WTC11 (cell line): ENCODE results near the gene CEP72. TPM values are rescaled to one million over a fixed set of nuclear protein-coding genes. Genes with fewer than 3 reads are reported as not detected.

ENCODE experiments used
- ATAC-seq: fragments of 200-7000 bp; cut with Tn5 transposase; 2 replicates; pipeline ENCODE4 v1.10.0; 2021; ENCODE audit warnings: mild to moderate bottlenecking, moderate library complexity
- CTCF ChIA-PET: fragments of 300-600 bp; sonication (Branson Sonifier 250); formaldehyde crosslinking; loops from one replicate; lab custom pipeline; 2021; ENCODE audit warnings: antibody characterized with exemption; lab: Charles Lee
- POLR2A ChIA-PET: fragments of 350-600 bp; sonication (Branson Sonifier 250); formaldehyde crosslinking; loops from one replicate; lab custom pipeline; 2021; ENCODE audit warnings: antibody characterized with exemption; lab: Charles Lee
- DNase-seq: peaks from one replicate; pipeline ENCODE4 v3.0.0; 2021; ENCODE audit warnings: low spot score
- H3K27ac Mint-ChIP-seq: 2 replicates; pipeline ENCODE4 v1.8.0; 2021; ENCODE audit warnings: mixed read lengths
- H3K27me3 Mint-ChIP-seq: 2 replicates; pipeline ENCODE4 v1.8.0; 2021; ENCODE audit warnings: low read depth, mild to moderate bottlenecking, moderate library complexity, mixed read lengths
- H3K36me3 Mint-ChIP-seq: 2 replicates; pipeline ENCODE4 v1.8.0; 2021; ENCODE audit warnings: mixed read lengths
- H3K4me1 Mint-ChIP-seq: 2 replicates; pipeline ENCODE4 v1.8.0; 2022; ENCODE audit warnings: mixed read lengths
- H3K4me3 Mint-ChIP-seq: 2 replicates; pipeline ENCODE4 v1.8.0; 2021; ENCODE audit warnings: mild to moderate bottlenecking, moderate library complexity, mixed read lengths
- H3K9me3 Mint-ChIP-seq: 2 replicates; pipeline ENCODE4 v1.8.0; 2021; ENCODE audit warnings: mixed read lengths
- CBFB ChIP-seq: sonication (generic); formaldehyde crosslinking; IDR thresholded peaks from 2 replicates; pipeline ENCODE4 v1.8.1; 2022; ENCODE audit warnings: mild to moderate bottlenecking, low read depth, missing genetic modification reagents
- CREM ChIP-seq: sonication (generic); formaldehyde crosslinking; IDR thresholded peaks from 2 replicates; pipeline ENCODE4 v1.8.1; 2022; ENCODE audit warnings: mild to moderate bottlenecking, missing genetic modification reagents, moderate library complexity
- EMX1 ChIP-seq: fragments of 250-450 bp; sonication (Bioruptor Pico); IDR thresholded peaks from 2 replicates; pipeline ENCODE4 v1.8.0; 2021; ENCODE audit warnings: mild to moderate bottlenecking
- FOXJ3 ChIP-seq: sonication (generic); formaldehyde crosslinking; IDR thresholded peaks from 2 replicates; pipeline ENCODE4 v1.9.0; 2021; ENCODE audit warnings: missing genetic modification reagents, mild to moderate bottlenecking, borderline replicate concordance
- FOXK1 ChIP-seq: sonication (generic); formaldehyde crosslinking; IDR thresholded peaks from 2 replicates; pipeline ENCODE4 v1.8.0; 2022; ENCODE audit warnings: mild to moderate bottlenecking, moderate library complexity, missing genetic modification reagents
- HMGA2 ChIP-seq: fragments of 250-450 bp; sonication (Bioruptor Pico); IDR thresholded peaks from 2 replicates; pipeline ENCODE4 v1.4.0; 2021; ENCODE audit warnings: mild to moderate bottlenecking, moderate library complexity
- NFATC4 ChIP-seq: fragments of 250-450 bp; sonication (Bioruptor Pico); IDR thresholded peaks from 2 replicates; pipeline ENCODE4 v1.9.0; 2021; ENCODE audit warnings: mild to moderate bottlenecking
- NFYB ChIP-seq: sonication (generic); formaldehyde crosslinking; conservative IDR thresholded peaks from 2 replicates; pipeline ENCODE4 v1.8.0; 2022; ENCODE audit warnings: low read depth, missing genetic modification reagents
- PRRX2 ChIP-seq: fragments of 250-450 bp; sonication (Bioruptor Pico); IDR thresholded peaks from 2 replicates; pipeline ENCODE4 v1.8.0; 2021; ENCODE audit warnings: mild to moderate bottlenecking
- RELA ChIP-seq: sonication (generic); formaldehyde crosslinking; IDR thresholded peaks from 2 replicates; pipeline ENCODE4 v1.8.1; 2022; ENCODE audit warnings: missing genetic modification reagents, mild to moderate bottlenecking, borderline replicate concordance
- USF1 ChIP-seq: sonication (generic); formaldehyde crosslinking; IDR thresholded peaks from 2 replicates; pipeline ENCODE4 v1.8.0; 2022; ENCODE audit warnings: mild to moderate bottlenecking, missing genetic modification reagents
- ZBTB43 ChIP-seq: sonication (generic); formaldehyde crosslinking; IDR thresholded peaks from 2 replicates; pipeline ENCODE4 v1.8.1; 2023; ENCODE audit warnings: mild to moderate bottlenecking, missing genetic modification reagents
- ZNF671 ChIP-seq: fragments of 250-450 bp; sonication (Bioruptor Pico); IDR thresholded peaks from 2 replicates; pipeline ENCODE4 v1.8.0; 2021; ENCODE audit warnings: mild to moderate bottlenecking
- total RNA-seq: library from RNA; stranded (reverse); gene quantifications from 3 replicates; pipeline ENCODE4 v1.2.3, GENCODE V29; 2021
- TF ChIP-seq, protein P1 (sequence below): sonication (generic); formaldehyde crosslinking; IDR thresholded peaks from 2 replicates; pipeline ENCODE4 v1.8.0; 2022; ENCODE audit warnings: mild to moderate bottlenecking, missing genetic modification reagents
- TF ChIP-seq, protein P2 (sequence below): sonication (generic); formaldehyde crosslinking; IDR thresholded peaks from 2 replicates; pipeline ENCODE4 v1.8.1; 2022; ENCODE audit warnings: mild to moderate bottlenecking, missing genetic modification reagents, moderate library complexity, borderline replicate concordance

CEP72 gene
- total RNA-seq, 1 experiment from 2014 or later, result 26.6 TPM

DNA sequence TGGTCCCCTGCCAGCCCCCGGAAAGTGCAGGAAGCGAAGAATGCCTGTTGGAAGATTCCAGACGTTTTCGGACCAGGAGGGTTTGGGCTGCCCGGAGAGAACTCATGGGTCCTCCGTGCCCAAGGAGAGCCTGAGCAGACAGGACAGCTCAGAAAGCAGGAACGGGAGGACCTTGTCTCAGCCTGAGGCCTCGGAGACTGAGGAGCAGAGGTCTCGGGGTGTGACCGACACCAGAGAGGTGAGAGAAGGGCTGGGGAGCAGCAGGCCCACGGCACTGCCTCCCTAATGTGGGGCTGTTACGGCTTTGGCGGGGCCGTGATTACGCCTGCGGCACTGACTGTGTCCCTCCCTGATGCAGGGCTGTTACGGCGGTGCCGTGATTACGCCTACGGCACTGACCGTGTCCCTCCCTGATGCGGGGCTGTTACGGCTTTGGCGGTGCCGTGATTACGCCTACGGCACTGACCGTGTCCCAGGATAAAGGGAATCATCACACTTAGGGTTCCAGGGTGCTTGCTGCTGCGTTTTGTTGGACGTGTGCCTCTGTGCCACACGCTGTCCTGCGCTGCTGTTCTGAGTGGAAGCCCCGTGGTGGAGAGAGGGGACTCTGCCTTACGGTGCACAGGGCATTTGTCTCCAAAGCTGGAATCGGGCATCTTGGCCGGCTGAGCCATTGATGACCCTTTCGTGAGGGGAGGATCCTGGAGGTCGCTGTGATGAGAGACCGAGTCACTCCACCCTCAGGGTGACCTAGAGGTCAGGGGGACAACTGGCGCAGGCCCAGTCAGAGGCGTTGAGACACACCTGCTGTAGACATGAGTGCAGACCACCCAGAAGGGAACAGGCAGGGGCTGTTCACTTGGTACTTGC lies 25.7 kb downstream of the CEP72 start (continued):
- TF ChIP-seq, protein P1, sequence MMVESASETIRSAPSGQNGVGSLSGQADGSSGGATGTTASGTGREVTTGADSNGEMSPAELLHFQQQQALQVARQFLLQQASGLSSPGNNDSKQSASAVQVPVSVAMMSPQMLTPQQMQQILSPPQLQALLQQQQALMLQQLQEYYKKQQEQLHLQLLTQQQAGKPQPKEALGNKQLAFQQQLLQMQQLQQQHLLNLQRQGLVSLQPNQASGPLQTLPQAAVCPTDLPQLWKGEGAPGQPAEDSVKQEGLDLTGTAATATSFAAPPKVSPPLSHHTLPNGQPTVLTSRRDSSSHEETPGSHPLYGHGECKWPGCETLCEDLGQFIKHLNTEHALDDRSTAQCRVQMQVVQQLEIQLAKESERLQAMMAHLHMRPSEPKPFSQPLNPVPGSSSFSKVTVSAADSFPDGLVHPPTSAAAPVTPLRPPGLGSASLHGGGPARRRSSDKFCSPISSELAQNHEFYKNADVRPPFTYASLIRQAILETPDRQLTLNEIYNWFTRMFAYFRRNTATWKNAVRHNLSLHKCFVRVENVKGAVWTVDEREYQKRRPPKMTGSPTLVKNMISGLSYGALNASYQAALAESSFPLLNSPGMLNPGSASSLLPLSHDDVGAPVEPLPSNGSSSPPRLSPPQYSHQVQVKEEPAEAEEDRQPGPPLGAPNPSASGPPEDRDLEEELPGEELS (CRISPR knock-in tag), result no peak
- TF ChIP-seq USF1 (CRISPR knock-in tag) (no peak), PRRX2 (no peak), NFATC4 (CRISPR knock-in tag) (no peak), CREM (CRISPR knock-in tag) (no peak), EMX1 (CRISPR knock-in tag) (no peak), HMGA2 (no peak)
- TF ChIP-seq, protein P2, sequence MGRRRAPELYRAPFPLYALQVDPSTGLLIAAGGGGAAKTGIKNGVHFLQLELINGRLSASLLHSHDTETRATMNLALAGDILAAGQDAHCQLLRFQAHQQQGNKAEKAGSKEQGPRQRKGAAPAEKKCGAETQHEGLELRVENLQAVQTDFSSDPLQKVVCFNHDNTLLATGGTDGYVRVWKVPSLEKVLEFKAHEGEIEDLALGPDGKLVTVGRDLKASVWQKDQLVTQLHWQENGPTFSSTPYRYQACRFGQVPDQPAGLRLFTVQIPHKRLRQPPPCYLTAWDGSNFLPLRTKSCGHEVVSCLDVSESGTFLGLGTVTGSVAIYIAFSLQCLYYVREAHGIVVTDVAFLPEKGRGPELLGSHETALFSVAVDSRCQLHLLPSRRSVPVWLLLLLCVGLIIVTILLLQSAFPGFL, result no peak

- POLR2A ChIA-PET, result no interaction called here
- TF ChIP-seq EMX1 (CRISPR knock-in tag) (no peak), PRRX2 (no peak), RELA (CRISPR knock-in tag) (no peak), ZNF671 (CRISPR knock-in tag) (no peak)
- Mint-ChIP-seq H3K4me3 (no peak overlapping the region), H3K9me3 (no peaks in the 10 kb centered on the region), H3K27me3 (no peaks in the 10 kb centered on the region), H3K36me3 (peaks cover 54% of the 10 kb centered on the region), H3K27ac (no peak overlapping the region), H3K4me1 (no peaks in the 10 kb centered on the region)
- CTCF ChIA-PET, result no interaction called here
- ATAC-seq (no peak), DNase-seq (no peak)
These were observed 26.5 kb downstream of the CEP72 start for GRCh38 chr5:638501-639252.

- no peak for ATAC-seq
- DNase-seq, result no peak
- Mint-ChIP-seq H3K4me3 (no peak overlapping the region), H3K36me3 (peaks cover 52% of the 10 kb centered on the region), H3K4me1 (no peaks in the 10 kb centered on the region), H3K27ac (no peak overlapping the region), H3K27me3 (no peaks in the 10 kb centered on the region), H3K9me3 (no peaks in the 10 kb centered on the region)
- TF ChIP-seq FOXJ3 (CRISPR knock-in tag), result no peak
- TF ChIP-seq FOXK1 (CRISPR knock-in tag), result no peak
- no peak for TF ChIP-seq CBFB (CRISPR knock-in tag)
- TF ChIP-seq ZBTB43 (CRISPR knock-in tag), result no peak
- no peak for TF ChIP-seq NFYB (CRISPR knock-in tag)
- CTCF ChIA-PET, result no interaction called here
- POLR2A ChIA-PET, result no interaction called here
These were observed 27.1 kb downstream of the CEP72 start for GRCh38 chr5:639253-639530.
